HG03095 (cell line): ENCODE data around the gene GRM7.

ENCODE experiments used
- ATAC-seq: cut with Tn5 transposase; IDR thresholded peaks from one replicate; pipeline ENCODE4 v1.9.1; 2021; ENCODE audit warnings: moderate library complexity; ENCODE audit not compliant: unreplicated experiment

Gene GRM7

DNA sequence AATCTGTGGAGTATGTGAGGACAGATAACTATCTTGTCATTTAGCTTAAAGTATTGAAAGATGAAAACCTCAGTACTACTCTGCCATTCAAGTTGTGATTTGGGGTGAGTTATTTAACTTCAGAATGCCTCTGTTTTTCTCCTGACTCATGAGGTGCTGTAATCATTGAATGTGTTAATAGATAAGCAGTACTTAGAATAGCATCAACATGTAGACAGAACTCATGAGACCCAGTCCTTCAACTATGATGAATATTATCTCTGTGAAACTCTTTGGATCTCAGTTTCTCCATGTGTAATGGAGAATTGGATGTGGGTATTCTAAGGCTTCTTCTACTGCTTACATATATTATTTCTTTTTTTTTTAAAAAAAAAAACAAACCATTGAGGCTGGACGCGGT, 431.4 kb downstream of the GRM7 start:
- no peak for ATAC-seq

DNA sequence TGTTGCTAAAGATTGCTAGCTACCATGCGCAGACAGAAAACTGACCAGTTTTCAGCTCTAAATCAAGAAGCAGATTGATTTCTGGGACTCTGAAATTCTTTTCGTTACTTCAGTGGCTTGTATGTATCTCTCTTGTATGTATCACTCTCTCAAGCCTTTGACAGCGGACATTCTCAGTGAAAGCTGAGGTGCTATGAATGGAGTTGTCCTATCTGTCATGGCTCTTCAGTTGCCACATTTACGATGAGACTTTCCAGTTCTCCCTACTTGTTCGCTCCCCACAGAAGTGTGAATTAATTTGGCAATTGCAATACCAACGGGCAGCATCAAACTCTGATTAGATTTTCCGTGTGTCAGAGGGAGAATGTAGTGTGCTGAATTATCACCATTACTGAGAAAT, 432.4 kb downstream of the GRM7 start:
- ATAC-seq, result no peak

DNA sequence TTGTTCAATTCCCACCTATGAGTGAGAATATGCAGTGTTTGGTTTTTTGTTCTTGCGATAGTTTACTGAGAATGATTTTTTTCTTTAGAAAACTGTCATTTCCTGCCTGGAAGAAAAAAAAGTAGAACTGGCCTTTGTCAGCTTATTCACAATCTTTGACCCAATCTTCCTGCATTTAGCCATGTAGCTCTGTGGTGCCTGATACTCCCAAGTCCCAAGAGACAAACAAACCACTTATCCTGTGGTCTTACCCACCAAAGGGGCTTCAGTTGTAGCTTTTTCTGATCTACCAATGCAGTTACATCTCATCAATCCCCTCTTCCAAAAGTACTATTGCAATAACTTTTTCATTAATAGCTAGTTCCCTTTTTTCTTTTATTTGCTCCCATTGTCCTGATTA, 444.6 kb downstream of the GRM7 start:
- ATAC-seq, result no peak

- no peak for ATAC-seq
Measured at GRCh38 chr3:7306901-7307300, 446.0 kb downstream of the GRM7 start.

DNA sequence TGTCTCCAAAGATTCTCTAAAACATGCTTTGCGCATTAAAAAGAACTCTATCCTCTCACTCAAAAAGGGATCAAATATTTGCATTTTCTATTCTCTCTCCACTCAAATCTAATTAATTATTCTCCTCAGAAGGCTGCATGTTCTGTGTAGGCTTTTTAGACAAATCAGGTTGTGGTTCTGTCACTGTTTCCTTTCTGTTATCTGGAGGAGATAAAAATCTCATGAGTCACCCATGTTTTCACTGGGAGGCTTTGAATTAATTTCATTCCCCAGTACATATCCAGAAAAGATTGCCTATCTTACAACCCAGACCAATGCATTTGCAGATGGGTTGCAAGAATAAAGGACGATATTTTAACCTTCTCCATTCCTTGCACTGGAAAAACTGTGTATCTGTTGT, 446.5 kb downstream of the GRM7 start:
- no peak for ATAC-seq

GRCh38 chr3:7309641-7310102, 448.8 kb downstream of the GRM7 start:
- no peak for ATAC-seq

GRCh38 chr3:7315037-7315436, 454.1 kb downstream of the GRM7 start:
- no peak for ATAC-seq

GRCh38 chr3:7322957-7323669, 462.2 kb downstream of the GRM7 start:
- ATAC-seq, result no peak

DNA sequence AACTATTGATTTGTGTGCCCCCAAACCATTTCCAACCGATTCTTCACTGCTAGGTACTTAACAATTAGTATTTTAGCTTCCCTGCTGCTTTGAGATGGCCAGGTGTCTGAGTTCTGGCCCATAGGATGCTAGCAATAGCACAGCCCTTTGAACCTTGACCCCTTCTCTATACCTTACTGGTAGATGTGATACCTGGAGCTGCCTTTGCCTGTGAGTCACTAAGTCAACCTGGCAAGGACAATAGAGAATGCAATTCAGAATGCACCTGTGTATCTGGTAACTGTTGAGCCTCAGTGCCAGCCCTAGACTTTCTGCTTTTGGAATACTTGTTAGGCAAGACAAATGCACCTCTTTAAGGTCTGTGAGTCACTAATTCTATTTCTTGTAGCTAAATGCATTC, 467.4 kb downstream of the GRM7 start:
- ATAC-seq, result no peak

DNA sequence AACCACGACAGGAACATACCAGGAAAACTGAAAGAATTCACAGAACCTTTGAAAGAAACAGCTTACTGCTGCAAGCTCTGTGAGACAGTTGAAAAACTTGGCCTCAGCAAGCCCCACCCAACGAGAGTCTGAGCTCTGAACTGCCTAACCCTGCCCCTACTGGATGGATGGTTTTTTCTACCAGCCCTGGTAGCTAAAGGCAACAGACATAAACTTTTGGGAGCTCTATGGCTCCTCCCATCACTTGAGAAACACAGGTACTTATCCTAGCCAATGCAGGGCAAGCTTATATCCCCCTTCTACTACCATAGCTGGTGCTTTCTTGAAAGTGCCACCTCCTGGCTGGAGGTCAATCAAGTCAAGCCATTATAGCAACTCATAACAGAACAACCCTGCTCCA, 471.8 kb downstream of the GRM7 start:
- ATAC-seq, result no peak

DNA sequence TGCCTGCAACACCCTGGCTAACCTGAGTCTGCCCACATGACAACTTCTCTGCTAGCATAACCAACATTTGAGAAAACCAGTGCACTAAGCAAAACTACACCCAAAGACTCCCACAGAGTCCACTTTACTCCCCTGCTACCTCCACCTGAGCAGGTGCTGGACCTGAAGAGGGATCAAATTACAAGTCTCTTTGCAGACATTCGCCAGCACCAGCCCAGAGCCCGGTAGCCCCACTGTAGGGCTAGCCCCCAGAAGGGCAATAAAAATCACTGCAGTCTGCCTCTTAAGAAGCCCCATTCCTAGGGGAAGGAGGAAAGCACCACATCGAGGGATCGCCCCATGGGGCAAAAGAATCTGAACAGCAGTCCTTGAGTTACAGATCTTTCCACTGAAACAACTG, 472.2 kb downstream of the GRM7 start:
- ATAC-seq, result no peak

GRCh38 chr3:7340795-7341194, 479.9 kb downstream of the GRM7 start:
- no peak for ATAC-seq

DNA sequence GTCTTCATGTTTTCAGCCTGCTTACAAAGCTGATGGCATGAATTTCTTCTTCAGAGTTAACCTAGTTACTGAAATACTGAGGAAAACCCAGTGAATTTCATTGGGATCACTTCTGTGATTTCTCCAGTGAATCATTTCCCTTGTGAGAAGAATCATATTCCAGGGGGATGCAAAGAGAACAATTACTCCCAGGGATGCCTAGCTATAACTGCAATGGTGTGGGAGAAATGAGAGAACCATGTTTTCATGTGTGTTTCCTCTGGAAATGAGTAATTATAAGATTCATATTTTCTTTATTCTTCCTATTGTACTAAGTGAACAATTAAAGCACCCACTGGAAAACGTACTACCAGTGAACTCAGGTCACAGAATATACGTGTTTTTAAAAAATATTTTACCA, 485.4 kb downstream of the GRM7 start:
- no peak for ATAC-seq

DNA sequence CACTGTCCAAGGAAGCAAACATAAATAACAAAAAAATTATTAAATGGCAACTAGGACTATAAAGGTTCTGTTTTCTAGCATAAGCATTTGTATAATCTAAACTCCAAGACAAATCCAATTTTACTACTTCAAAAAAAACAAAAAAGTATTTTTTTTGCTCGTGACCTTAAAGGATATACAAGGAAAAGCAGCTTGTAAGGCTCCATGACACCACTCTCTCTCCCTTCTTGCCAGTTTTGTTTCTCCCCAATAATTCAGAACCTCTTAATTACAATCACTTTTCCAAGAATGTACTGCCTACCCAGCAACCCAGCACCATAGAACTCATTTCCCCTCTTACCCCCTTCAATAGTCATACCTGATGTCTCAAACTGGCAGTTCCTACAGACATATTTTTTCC, 496.2 kb downstream of the GRM7 start:
- no peak for ATAC-seq

- no peak for ATAC-seq
Measured at GRCh38 chr3:7367968-7368367, 507.1 kb downstream of the GRM7 start.

- ATAC-seq, result no peak
Measured at GRCh38 chr3:7368597-7368996, 507.7 kb downstream of the GRM7 start.

DNA sequence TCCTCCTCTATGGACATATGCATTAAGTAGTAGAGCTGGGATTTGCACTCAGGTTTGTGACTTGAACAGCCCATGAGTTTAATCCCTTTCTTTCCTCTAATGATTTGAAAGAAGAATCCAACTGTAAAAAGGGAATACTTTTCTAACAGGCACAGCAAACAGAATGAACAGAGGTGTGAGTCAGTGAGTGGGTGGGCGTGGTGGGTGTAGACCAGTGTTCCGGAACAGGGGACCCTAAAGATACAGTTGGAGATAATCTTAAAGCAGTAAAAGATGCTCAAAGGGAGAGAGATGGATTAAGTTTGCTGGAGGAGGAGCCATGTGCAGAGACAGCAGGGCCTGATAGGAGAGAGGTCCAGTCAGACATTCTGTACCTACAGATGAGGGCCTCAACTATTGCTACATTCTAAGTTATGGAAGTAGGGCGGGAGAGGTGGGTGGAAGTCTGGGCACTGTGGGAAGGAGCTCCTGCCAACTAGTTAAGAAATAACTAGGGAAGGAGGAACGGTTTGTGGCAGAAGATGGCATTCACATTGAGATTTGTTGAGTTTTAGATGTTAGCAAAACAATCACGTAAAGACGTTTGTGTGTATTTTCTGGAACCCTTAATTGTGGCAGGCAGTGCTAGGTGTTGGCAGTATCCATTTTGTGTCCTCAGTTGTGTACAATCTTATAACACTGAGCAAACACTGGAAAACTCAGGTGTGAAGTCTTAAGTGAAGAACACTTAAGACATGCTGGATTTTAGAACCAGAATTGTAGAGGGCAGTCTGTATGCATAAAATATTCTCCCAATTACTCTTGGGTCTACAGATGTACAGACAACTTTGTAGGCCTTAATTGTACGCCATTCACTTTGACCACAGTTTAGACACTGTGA, 511.0 kb downstream of the GRM7 start:
- ATAC-seq, result no peak

DNA sequence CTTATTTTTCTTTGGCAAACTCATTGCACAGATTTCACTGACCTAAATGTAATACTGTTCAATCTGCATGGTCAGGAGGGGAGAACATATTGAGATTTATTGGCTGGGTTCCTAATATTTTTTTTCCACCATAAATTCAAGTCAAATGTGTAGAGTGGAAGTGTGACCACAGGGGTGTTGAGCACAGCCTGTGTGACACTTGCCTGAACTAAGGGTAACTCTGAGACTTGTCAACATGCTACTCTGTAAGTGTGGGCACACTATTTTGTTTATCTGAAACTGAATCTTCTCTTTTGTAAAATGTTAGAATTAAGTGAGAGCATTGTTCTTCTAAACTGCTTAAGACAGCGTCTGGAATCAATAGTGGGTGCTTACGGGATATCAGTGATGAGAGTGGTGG, 516.2 kb downstream of the GRM7 start:
- no peak for ATAC-seq

GRCh38 chr3:7381741-7382140, 520.8 kb downstream of the GRM7 start:
- no peak for ATAC-seq

DNA sequence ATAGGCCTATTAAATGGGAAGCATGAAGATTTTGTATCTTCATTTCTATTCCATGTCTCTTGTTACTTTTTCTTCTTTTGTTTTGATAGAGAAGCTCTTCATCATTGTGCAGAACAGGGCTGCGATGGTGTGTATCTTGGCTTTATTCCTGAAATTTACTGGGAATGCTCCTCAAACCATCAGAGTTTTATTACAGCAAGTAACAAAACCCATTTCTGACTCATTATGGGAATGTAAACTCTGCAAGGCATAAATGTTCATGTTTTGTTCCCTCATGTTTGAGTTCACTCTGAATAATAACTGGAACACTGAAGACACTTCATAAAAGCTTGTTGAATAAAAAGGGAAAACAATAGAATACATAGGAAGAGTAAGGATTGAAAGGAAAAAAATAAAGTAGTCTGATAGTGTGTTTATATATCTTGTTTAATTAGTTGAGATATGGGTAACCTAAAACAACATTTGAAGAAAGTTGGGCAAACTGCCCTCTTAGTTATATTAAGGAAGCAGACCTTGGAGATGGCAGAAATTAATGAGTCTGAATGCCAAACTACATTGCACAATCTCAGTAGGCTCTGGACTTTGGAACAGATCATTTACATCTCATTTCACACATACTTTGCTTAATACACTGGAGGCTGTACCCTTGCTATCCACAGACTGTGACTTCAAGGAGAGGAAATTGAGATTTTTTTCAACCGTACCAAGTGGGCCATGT, 521.5 kb downstream of the GRM7 start:
- no peak for ATAC-seq

GRCh38 chr3:7385635-7386034, 524.7 kb downstream of the GRM7 start:
- ATAC-seq, result no peak

- no peak for ATAC-seq
Measured at GRCh38 chr3:7388026-7388425, 527.1 kb downstream of the GRM7 start.
